K562 (cell line): ENCODE data around the gene TBC1D5. TPM values are rescaled to one million over a fixed set of nuclear protein-coding genes. Genes with fewer than 3 reads are reported as not detected.

Source experiments
- ATAC-seq: fragments of 200-7000 bp; cut with Tn5 transposase; 3 replicates; pipeline ENCODE4 v1.9.1; 2020; ENCODE audit warnings: moderate library complexity
- BruUV-seq: library from RNA; stranded (reverse); fragments of 400-500 nt; replicated peaks from 2 replicates; lab custom pipeline; 2021; lab: Mats Ljungman, UMichigan
- CTCF ChIA-PET: fragments of 300-600 bp; formaldehyde crosslinking; extraction: SDS; loops from one replicate; lab custom pipeline; 2021; ENCODE audit warnings: low intra/inter-chr PET ratio; lab: Yijun Ruan, JAX
- POLR2A ChIA-PET: fragments of 300-600, 350-650 bp; sonication (Branson Sonifier 250); formaldehyde crosslinking; extraction: SDS; loops from one replicate; lab custom pipeline; 2021; ENCODE audit warnings: antibody characterized with exemption, inconsistent platforms; lab: Yijun Ruan, JAX
- DNase-seq, 4 experiments: peaks; one replicate each; pipeline versions ENCODE4 v3.0.0 to v3.0.0-alpha.2; 2011 to 2018; ENCODE audit warnings: low spot score in 3 of 4, mixed read lengths in 3 of 4; ENCODE audit errors: extremely low read depth in 1 of 4
- FAIRE-seq: peaks from 2 replicates; lab custom pipeline; 2011; peaks lifted over from hg19 to GRCh38; lab: Jason Lieb, UNC
- H2AFZ ChIP-seq: 2 replicates; pipeline ENCODE4 v1.6.0; 2011; ENCODE audit warnings: low read depth, low read length, control low read depth, inconsistent platforms
- H3K27ac ChIP-seq: fragments of 200-600 bp; 3 replicates; pipeline ENCODE4 v1.8.0; 2011; ENCODE audit warnings: low read depth, mild to moderate bottlenecking, control low read depth, inconsistent platforms, low read length, moderate library complexity, mixed read lengths; ENCODE audit errors: extremely low read depth
- H3K27me3 ChIP-seq, 2 experiments: fragments of 300-600 bp in 1 of 2; 2 replicates in 1 of 2; 3 replicates in 1 of 2; pipeline versions ENCODE4 v1.6.0 to v1.8.0; 2011; ENCODE audit warnings: inconsistent platforms in 2 of 2, low read length in 2 of 2, mild to moderate bottlenecking in 1 of 2, mixed read lengths in 1 of 2, moderate library complexity in 1 of 2; ENCODE audit not compliant: control insufficient read depth in 2 of 2, insufficient read depth in 2 of 2
- H3K36me3 ChIP-seq: fragments of 300-600 bp; 3 replicates; pipeline ENCODE4 v1.8.0; 2011; ENCODE audit warnings: mild to moderate bottlenecking, low read length, inconsistent platforms; ENCODE audit not compliant: control insufficient read depth, insufficient read depth
- H3K4me1 ChIP-seq, 2 experiments: fragments of 200-600 bp in 1 of 2; replicated peaks in 1 of 2; 2 replicates in 1 of 2; 3 replicates in 1 of 2; pipeline versions ENCODE4 v1.5.1 to v1.8.0; 2011; ENCODE audit warnings: inconsistent platforms in 2 of 2, low read length in 2 of 2, mild to moderate bottlenecking in 1 of 2, mixed read lengths in 1 of 2, moderate library complexity in 1 of 2; ENCODE audit not compliant: control insufficient read depth in 2 of 2, insufficient read depth in 2 of 2
- H3K4me2 ChIP-seq: 2 replicates; pipeline ENCODE4 v1.6.1; 2011; ENCODE audit warnings: low read length, control low read depth, inconsistent platforms, mixed read lengths; ENCODE audit not compliant: insufficient read depth
- H3K4me3 ChIP-seq: fragments of 200-600 bp; sonication (generic), shearing (Covaris generic); 2 replicates; pipeline ENCODE4 v1.5.1; 2016; ENCODE audit warnings: control low read depth, inconsistent platforms
- H3K79me2 ChIP-seq: fragments of 200-600 bp; 3 replicates; pipeline ENCODE4 v1.8.0; 2011; ENCODE audit warnings: low read length, inconsistent platforms; ENCODE audit not compliant: control insufficient read depth, insufficient read depth
- H3K9ac ChIP-seq, 2 experiments: 2 replicates each; pipeline versions ENCODE4 v1.6.0 to v1.6.1; 2011; ENCODE audit warnings: low read depth in 2 of 2, low read length in 2 of 2, control low read depth in 1 of 2, inconsistent platforms in 1 of 2, mild to moderate bottlenecking in 1 of 2, mixed read lengths in 1 of 2; ENCODE audit not compliant: insufficient read depth in 1 of 2
- H3K9me1 ChIP-seq: one replicate; pipeline ENCODE4 v1.6.0; 2011; ENCODE audit warnings: inconsistent platforms, mild to moderate bottlenecking, low read length, moderate library complexity; ENCODE audit not compliant: control insufficient read depth, insufficient read depth
- H3K9me3 ChIP-seq: replicated peaks from 2 replicates; pipeline ENCODE4 v1.5.1; 2011; ENCODE audit warnings: low read depth, low read length, inconsistent platforms; ENCODE audit not compliant: control insufficient read depth, insufficient read depth
- H4K20me1 ChIP-seq: replicated peaks from 2 replicates; pipeline ENCODE4 v1.6.1; 2011; ENCODE audit warnings: low read length, inconsistent platforms, mixed read lengths; ENCODE audit not compliant: control insufficient read depth, insufficient read depth
- FOXJ2 ChIP-seq: fragments of 200-800 bp; sonication (Bioruptor generic); IDR thresholded peaks from 2 replicates; pipeline ENCODE4 v1.6.1; 2016; ENCODE audit warnings: missing genetic modification characterization, missing compliant biosample characterization
- HNRNPLL ChIP-seq: fragments of 200-400 bp; formaldehyde crosslinking; IDR thresholded peaks from 2 replicates; pipeline ENCODE4 v1.6.1; 2017; ENCODE audit warnings: low read length, low read depth, mild to moderate bottlenecking; ENCODE audit not compliant: poor library complexity, severe bottlenecking
- PBX2 ChIP-seq, 2 experiments: IDR thresholded peaks in 1 of 2; conservative IDR thresholded peaks in 1 of 2; 2 replicates each; pipeline ENCODE4 v1.6.1; 2016; ENCODE audit warnings: low read depth in 2 of 2, mild to moderate bottlenecking in 1 of 2, missing compliant biosample characterization in 1 of 2, missing genetic modification characterization in 1 of 2, moderate library complexity in 1 of 2
- SPI1 ChIP-seq: IDR thresholded peaks from 2 replicates; pipeline ENCODE4 v1.6.1; 2011; ENCODE audit warnings: low read depth, low read length, control low read depth, borderline replicate concordance
- ZBTB43 ChIP-seq: sonication (generic); formaldehyde crosslinking; IDR thresholded peaks from 2 replicates; pipeline ENCODE4 v1.8.0; 2023; ENCODE audit warnings: mild to moderate bottlenecking, missing genetic modification reagents
- ZNF551 ChIP-seq: fragments of 250-450 bp; sonication (Bioruptor Pico); IDR thresholded peaks from 2 replicates; pipeline ENCODE4 v1.5.0; 2021; ENCODE audit warnings: mild to moderate bottlenecking, moderate library complexity
- WGBS: fragments of 100-300 bp; shearing (Covaris generic); methylation state at CpG from one replicate; pipeline ENCODE4 v1.1.6; 2016; ENCODE audit warnings: low coverage, mixed read lengths; ENCODE audit not compliant: insufficient coverage; ENCODE audit errors: missing lambda C conversion rate; 5-methylcytosine and 5-hydroxymethylcytosine counted together
- in situ Hi-C: fragments of 300-500 bp; cut with MboI; formaldehyde crosslinking; loops from 4 replicates; pipeline ENCODE4 v1.15.0; 2018; ENCODE audit warnings: inconsistent platforms, mixed read lengths
- intact Hi-C: fragments of 100-400 bp; cut with micrococcal nuclease; formaldehyde crosslinking; loops from 2 replicates; pipeline ENCODE4 v1.14.2; 2022
- polyA plus RNA-seq, 8 experiments: library from polyadenylated mRNA; depleted of rRNA in 4 of 8; stranded (reverse) in 5 of 8; unstranded in 3 of 8; fragments of >200 nt; fragmentation: Nextera tagmentation in 2 of 8; fragmentation: Illumina TruSeq in 1 of 8; extraction: Ambion mirVana in 2 of 8; extraction: Trizol in 1 of 8; gene quantifications; 2 replicates each; pipeline versions ENCODE4 v1.2.1 to v1.2.3, GENCODE V29; 2011 to 2014; ENCODE audit warnings: inconsistent platforms in 1 of 8, missing spikeins in 1 of 8
- total RNA-seq, 7 experiments: library from RNA; depleted of rRNA in 6 of 7; stranded (reverse); fragments of >200 nt in 6 of 7; fragmentation: Illumina TruSeq in 2 of 7; extraction: Trizol in 2 of 7; gene quantifications; 2 replicates each; pipeline versions ENCODE4 v1.2.1 to v1.2.3, GENCODE V29; 2011 to 2021; ENCODE audit warnings: low replicate concordance in 1 of 7
- TF ChIP-seq, protein P1 (sequence below), 3 experiments: fragments of 200-800 bp in 1 of 3; sonication (Bioruptor generic) in 1 of 3; sonication (generic) in 1 of 3; formaldehyde crosslinking in 1 of 3; IDR thresholded peaks; 2 replicates each; pipeline versions ENCODE4 v1.6.1 to v1.8.0; 2016 to 2022; ENCODE audit warnings: mild to moderate bottlenecking in 2 of 3, missing compliant biosample characterization in 2 of 3, missing genetic modification characterization in 2 of 3, missing genetic modification reagents in 1 of 3

Gene TBC1D5
- total and polyA plus RNA-seq, 9 of the 15 experiments (the other 6 are each of a cell fraction or from before 2014, with no cell fraction given), result 2.9 to 38.1 (median 25.6) TPM

DNA sequence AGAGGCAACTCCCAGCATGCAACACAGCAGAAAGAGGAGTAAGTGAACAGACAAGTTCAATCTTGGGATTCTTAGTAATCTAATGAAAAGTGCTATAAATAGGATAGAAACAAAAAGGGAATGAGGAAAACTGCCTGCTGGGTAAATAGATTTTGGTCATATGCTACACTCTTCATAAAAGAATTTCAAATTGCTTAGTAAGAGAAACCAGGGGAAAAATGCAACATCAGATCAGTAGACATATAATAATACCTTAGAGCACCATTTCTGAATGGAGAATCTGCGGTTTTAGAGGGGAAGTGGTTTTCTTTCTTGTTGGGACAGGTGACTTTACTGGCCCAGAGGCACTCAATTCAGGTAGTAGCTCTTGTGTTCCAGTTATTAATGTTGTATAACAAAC, 13.4 kb upstream of the TBC1D5 start:
- ChIA-PET CTCF (no interaction called here), POLR2A (interaction anchor here (0.9 to 1.5 kb wide), 3 partner anchors 13 to 14 kb away, joined by 3 to 6 read pairs (median 4); partner anchors contain the start of gene TBC1D5)
- no peak overlapping the region for H3K4me2 ChIP-seq
- ATAC-seq, result no peak
- no peaks in the 10 kb centered on the region for H3K36me3 ChIP-seq
- H3K9me1 ChIP-seq, result no peaks in the 10 kb centered on the region
- in situ Hi-C loops, result no loop called here
- H3K9ac ChIP-seq, result no peak overlapping the region
- DNase-seq, result no peak
- H3K79me2 ChIP-seq, result no peaks in the 10 kb centered on the region
- 0 out of 2 replicates have a peak overlapping the region, but pooled peaks have one; percentile 6 for H2AFZ ChIP-seq
- H3K27me3 ChIP-seq, result no peaks in the 10 kb centered on the region
- H3K4me1 ChIP-seq, result peaks cover 3 to 15% of the 10 kb centered on the region in 2 experiments; a peak in 4 of 5 replicates
- H3K4me3 ChIP-seq, result no peak overlapping the region
- no TSS peak for BruUV-seq
- H3K9me3 ChIP-seq, result no peaks in the 10 kb centered on the region
- H3K27ac ChIP-seq, result no peak overlapping the region
- WGBS, result 8% methylated on average over 1 of the region's 1 CpG
- no peaks in the 10 kb centered on the region for H4K20me1 ChIP-seq
- intact Hi-C loops, result no loop called here
- TF ChIP-seq SPI1, result peak; percentile 12; the same call in 1 of the 2 replicates
- no peak for TF ChIP-seq HNRNPLL
- no peak for FAIRE-seq

DNA sequence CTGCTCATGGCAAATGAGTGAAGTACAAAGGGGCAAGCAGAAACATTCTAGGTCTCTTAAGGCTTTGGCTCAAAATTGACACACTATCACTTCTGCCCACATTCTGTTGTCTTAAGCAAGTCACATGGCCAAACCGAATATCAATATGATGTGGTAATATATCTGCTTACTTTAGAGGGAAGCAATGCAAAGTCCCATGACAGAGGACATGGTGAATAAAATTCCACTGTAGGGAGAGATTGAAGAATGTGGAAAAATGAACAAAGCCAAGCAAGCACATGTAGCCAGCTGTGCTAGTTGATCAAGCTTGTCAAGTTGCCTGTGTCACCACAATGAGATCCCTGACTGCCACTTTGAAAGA, 11.2 kb upstream of the TBC1D5 start:
- ChIA-PET POLR2A (interaction anchor here (1.0 to 2.6 kb wide), 3 partner anchors 9 to 12 kb away, joined by 3 to 17 read pairs (median 7); partner anchors contain the start of gene TBC1D5), CTCF (no interaction called here)
- in situ Hi-C loops, result no loop called here
- no peaks in the 10 kb centered on the region for H3K36me3 ChIP-seq
- no peaks in the 10 kb centered on the region for H4K20me1 ChIP-seq
- FAIRE-seq, result peak; percentile 49
- H3K27ac ChIP-seq, result no peak overlapping the region
- H3K4me3 ChIP-seq, result no peak overlapping the region
- DNase-seq, result no peak
- H2AFZ ChIP-seq, result peak overlapping the region; percentile 78
- 17% methylated on average over 1 of the region's 1 CpG for WGBS
- peaks cover 3 to 15% of the 10 kb centered on the region in 2 experiments; a peak in 4 of 5 replicates for H3K4me1 ChIP-seq
- no peaks in the 10 kb centered on the region for H3K9me3 ChIP-seq
- H3K9me1 ChIP-seq, result no peaks in the 10 kb centered on the region
- H3K79me2 ChIP-seq, result no peaks in the 10 kb centered on the region
- peak overlapping the region; percentile 36; the same call in 1 of the 2 replicates for H3K4me2 ChIP-seq
- BruUV-seq, result no TSS peak
- H3K27me3 ChIP-seq, result no peaks in the 10 kb centered on the region
- intact Hi-C loops, result no loop called here
- ATAC-seq, result no peak; the same call in 1 of the 3 replicates
- 0 out of 4 replicates have a peak overlapping the region, but pooled peaks of 1 of the 2 experiments have one; percentile 6 for H3K9ac ChIP-seq
- no peak for TF ChIP-seq PBX2 (CRISPR knock-in tag; IDR thresholded peaks at IDR 0.05; ENCODE audit: low read depth)
- no peak for TF ChIP-seq PBX2 (tag; conservative IDR thresholded peaks at IDR 0.05; ENCODE audit: low read depth)
- TF ChIP-seq, protein P1, sequence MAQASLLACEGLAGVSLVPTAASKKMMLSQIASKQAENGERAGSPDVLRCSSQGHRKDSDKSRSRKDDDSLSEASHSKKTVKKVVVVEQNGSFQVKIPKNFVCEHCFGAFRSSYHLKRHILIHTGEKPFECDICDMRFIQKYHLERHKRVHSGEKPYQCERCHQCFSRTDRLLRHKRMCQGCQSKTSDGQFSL (CRISPR knock-in tag; IDR thresholded peaks at IDR 0.05), result no peak
- TF ChIP-seq, protein P1 (tag; IDR thresholded peaks at IDR 0.05), result no peak
- TF ChIP-seq ZNF551 (CRISPR knock-in tag), result no peak
- no peak for TF ChIP-seq ZBTB43 (CRISPR knock-in tag)
- no peak for TF ChIP-seq FOXJ2
